NOMO-1 (cell line): ENCODE data around the gene CNFN.

Experiments used
- DNase-seq, 2 experiments: peaks; one replicate each; lab custom pipeline; 2025; ENCODE audit not compliant: unreplicated experiment in 2 of 2; lab: John Stamatoyannopoulos, UW

The CNFN gene

DNA sequence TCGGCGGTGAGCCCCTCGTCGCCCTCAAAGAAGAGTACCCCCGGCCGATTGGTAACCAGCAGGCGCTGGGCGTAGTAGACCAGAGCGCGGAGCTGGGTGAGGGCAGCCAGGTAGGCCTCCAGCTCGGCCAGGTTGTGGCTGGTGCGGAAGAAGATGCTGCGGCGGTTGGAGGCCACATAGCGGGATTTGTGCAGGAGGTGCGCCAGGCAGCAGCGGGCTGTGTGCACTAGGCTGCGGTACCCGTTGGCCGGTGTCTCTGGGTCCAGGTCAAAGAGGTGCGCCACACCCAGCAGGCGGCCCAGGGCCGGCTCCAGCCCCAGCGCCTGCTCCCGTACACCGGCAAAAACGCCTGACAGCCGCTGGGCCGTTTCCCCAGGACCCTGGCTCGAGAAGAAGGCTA is 20.3 kb upstream of the CNFN start:
- DNase-seq, result no peak

DNA sequence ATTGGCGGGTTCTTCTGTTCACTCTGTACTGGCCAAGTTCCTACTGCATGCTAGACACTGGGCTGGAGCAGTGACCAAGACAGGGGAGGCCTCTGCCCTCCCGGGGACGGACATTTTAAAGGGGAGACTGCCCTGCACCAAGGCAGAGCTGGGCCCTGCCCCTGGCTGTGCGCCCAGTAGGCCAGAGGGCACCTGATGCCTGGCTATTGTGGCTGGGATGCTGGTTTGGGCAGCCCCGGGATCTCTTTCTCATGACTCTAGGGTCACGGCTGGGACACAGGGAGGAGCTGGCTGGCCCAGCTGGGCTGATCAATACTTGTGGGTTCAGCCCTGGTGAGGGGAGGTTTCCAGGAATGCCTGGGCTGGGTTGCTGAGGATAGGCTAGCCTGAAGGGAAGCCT is 19.4 kb upstream of the CNFN start:
- no peak for DNase-seq

DNA sequence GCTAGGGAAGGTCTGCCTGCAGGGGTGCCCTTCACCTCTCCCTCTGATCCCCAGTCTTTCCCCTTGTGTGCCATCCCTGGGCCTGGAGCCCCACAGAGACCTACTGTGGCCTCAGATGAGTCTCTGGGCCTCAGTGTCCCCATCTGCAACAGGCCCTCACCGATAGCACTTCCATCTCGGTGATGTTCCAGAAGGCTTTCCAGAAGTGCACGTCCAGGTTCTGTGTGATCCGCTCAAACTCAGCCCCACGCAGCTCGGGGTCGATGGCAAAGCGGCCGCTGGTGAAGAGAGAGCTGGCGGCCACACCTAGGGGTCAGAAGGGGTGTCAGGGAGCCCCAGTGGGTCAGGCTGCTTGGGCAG is 17.7 kb upstream of the CNFN start:
- DNase-seq, result no peak

DNA sequence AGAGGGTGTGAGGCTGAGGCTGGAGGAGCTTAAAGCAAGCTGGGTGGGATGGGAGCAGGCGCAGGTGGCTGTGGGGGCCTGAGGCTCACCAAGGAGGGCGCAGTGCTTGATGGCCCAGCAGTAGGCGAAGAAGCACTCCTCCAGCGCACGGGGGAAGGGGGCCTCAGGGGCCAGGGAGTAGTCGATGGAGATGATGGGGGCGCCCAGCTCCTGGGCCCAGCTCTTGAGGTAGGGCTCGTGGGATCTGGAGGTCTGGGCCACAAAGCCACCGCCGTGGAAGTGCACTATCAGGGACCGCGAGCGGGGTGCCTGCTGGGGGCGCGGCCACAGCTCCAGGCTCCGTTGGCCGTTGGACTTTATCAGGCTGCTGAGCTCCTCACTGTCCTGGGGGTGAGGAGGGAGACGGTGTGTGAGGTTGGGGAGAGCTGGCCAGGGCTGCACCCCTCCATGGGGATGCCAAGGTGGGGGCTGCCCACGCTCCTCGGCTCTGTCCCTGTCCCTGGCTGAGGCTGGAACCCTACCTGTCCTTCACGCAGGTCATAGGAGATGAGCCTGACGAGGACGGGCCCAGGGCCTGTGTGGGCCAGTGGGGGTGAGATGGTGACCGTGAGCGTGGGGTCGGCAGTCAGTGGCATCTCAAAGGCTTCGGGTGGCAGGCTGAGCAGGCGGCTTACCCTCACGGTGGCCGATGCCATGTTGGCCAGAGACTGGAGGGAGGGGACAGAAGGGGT is 17.2 kb upstream of the CNFN start:
- no peak for DNase-seq

DNA sequence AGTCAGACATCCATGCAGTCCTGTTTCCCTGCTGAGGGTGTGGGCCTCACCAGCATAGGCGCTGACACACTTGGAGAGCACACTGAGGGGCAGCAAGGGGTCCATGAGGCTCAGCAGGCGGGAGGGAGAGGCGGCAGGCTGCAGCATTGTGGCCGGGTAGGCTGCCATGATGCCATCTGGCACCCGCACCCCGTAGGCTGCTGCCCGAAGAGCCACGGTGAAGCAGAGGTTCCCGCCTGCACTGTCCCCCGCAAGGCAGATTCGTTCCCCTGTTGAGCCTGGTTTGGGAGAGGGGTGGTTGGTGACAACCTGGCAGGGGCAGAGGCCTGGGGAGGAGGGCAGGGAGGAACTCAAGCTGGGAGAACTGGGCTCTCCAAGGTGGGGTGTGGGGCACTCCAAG is 16.0 kb upstream of the CNFN start:
- DNase-seq, result no peak

DNA sequence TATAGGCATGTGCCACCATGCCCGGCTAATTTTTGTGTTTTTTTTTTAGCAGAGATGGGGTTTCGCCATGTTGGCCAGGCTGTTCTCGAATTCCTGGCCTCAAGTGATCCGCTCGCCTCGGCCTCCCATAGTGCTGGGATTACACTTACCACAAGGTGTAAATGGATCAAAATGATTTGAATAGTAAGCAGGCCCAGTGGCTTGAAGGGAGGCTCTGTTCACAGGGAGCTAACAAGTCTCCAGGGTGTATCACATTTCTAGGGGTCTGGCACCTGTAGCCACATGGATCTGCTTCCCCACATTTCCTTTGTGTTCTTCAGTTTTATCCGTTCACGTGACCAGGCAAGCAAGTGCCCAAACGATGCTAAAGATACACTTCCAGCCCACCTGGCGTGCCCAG is 13.5 kb upstream of the CNFN start:
- no peak for DNase-seq

DNA sequence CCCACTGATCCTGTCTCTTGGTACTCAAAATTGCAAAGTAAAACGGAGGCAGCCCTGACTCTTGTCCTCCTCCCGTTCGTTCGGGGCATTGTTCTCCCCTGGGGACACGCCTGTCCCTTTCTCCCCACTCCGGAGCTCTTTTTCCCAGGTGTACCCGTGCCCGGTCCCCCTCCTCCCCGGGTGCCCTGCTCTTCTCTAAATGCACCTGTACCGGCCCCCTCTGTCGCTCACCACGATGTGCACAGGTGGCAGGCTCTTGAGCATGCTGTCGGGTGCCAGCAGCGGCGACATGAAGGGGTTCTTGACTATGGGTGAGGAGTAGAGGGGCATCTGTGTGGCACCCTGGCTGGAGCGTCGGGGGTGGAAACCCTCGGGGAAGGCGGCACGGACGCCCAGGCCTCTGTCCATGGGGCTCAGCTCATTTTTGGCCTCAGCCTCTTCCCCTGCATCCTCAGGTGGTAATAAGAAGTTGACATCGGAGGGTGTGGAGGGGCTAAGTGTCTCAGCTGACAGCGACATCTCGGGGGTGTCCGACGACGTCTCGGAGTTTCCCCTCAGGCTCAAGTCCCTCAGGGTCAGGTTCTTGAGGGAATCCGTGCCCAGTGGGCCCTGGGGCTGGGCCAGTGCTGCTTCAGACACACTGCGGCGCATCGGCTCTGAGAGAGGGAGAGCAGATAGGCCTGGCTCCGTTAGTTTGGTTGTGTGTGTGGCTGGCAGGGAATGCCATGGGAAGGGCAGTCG is 12.4 kb upstream of the CNFN start:
- DNase-seq, result no peak

DNA sequence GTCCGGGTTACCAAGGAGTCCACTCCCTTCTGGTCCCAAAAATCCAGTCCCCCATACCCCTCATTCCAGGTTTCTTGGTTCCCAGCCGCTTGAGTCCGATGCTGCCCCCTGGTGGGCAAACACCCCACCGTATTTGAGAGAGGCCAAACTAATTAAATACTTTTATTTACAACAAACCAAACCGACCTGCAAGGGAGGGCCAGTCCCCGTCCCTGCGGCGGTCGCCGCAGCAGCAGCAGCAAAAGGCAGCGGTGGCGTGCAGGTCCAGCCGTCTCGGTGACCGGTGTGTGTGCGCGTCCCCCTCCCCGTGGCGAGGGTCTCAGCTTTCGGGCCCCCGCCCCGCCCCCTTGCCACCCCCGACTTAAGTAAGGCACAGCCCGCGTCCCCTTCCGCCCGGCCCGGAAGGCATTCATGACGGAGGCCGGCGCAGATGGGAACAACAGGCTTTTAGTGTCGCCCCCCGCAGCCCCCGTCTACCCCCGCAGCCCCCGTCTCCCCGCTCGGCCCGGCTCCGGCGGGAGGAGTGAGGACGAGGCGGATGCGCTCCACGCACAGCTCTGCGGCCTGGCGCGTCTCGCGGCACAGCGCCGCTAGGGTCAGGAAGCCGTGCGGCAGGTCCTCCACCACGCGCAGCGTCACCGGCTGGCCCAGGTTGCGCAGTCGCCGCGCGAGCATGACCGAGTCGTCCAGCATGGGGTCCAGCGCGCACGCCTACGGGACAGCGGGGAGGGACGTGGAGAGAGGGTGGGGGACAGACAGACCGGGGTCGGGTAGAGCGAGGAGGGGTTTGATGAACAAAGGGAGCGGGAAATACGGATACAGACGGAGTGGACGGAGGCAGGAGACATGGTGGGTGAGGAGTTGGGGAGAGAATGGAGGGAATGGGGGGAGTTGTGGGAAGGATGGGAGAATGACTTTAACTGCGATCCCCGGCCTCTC is 11.5 kb upstream of the CNFN start:
- DNase-seq, result peak; percentile 39 to 43

DNA sequence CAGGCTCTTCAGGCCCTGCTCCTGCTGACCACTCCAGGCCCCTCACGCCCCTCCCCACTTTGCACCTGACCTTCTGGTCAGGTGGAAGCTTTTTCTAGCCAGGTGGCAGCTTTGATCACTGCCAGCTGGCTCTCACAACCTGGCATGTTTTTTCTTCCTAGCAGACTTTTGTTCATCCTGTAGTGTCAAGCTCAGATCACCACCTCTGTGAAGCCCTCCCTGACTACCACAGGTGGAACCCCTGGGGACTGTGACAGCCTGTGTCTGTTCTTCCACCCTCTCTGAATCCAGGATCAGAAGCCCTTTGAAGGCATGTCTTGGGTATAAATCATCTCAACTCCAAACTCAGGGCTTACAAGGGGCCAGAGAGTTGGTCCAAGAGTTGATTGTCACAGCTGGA is 10.3 kb upstream of the CNFN start:
- no peak for DNase-seq

DNA sequence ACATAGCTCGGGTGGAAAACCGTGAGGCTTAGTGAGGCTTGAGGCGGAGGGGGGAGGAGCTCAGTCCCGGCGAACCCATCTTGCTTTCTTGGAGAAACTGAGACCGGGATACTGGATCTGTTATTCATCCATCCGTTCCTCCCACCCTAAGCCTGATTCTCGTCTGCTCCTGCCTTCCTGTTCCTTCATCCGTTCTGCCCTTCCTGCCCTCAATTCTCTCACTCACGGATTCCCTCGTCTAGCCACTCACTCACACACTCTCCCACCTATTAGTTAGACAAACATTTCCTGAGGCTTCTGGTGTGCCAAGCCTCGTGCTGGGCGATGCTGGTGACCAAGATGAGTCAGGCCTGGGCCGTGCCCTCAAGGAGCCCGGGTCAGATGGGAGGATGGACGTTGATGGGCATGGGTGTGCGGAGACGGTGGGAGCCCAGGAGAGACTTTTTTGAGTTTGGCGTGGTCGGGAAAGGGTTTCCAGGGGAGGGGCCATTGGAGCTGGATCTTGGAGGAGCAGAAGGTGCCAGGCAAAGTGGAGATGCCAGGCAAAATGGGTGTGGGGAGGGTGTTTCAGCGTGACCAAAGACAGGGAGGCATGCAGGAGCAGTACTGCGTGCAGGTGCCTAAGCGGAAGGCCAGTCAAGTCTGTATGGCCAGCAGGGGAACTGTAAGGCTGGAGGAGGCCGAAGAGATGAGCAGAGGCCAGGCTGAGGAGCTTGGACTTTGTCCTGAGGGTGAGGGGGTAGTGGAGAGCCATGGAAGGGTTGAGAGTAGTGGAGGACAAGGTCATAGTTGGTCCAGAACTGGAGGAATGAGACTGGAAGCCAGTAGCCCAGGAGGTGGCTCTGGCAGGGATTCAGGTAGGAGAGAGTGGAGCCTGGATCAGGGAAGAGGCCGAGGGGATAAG is 7.4 kb upstream of the CNFN start:
- DNase-seq, result peak in 1 of 2 experiments; percentile 47

DNA sequence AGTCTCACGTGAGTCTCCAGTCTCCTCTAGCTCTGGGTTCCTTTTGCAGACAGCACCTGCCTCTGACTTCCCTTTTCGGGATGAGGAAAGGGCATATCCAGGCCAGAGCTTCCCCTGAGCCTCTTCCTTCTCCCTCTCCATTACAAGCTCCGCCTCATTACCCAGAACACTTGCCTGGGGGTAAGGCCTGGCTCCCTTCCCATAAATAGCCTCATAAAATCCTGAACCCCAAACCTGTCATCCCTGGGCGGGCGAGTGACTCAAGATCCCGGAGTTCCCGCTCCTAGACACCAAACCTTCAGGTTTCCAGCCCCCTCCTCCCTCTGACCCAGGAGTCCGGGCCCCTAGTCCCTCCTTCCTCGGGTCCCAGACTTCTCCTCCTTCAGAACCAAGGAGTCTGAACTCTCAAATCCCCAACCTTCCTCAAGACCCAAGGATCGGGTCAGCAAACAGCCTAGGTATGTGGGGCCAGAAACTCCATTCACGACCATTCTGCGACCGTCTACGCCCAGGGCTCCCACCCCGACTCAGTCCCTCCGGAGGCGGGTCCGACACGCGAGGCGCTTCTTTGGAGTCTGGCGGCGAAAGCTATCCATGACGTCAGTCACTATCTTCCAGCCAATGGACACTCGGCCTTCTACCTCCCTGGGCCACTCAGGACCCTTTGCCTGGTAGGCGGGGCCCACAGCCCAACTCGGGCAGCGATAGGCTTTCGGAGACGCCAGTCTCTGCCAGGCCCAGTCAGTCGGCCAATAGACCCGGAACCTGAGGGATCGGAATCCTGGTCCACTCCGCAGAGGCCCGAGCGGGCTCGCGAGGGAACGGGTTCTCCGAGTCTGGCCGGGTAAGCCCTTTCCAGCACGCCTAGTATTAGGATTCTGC is 6.5 kb upstream of the CNFN start:
- DNase-seq, result peak; percentile 96 to 98

DNA sequence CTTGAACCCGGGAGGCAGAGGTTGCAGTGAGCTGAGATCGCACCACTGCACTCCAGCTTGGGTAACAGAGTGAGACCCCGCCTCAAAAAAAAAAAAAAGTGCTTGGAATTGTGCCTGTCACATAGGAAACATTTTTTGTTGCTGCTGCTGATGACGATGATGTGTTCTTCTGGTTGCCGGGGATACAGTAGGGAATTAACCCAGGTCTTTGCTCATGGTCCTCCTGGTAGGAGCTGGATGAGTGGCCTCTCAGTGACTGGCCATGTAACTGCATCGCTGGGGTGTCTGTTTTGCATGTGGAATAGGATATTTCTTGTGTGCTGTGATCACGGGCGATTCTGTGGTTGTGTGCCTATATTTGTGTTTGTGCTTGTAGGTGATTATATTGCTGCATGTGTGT is 4.7 kb upstream of the CNFN start:
- no peak for DNase-seq

DNA sequence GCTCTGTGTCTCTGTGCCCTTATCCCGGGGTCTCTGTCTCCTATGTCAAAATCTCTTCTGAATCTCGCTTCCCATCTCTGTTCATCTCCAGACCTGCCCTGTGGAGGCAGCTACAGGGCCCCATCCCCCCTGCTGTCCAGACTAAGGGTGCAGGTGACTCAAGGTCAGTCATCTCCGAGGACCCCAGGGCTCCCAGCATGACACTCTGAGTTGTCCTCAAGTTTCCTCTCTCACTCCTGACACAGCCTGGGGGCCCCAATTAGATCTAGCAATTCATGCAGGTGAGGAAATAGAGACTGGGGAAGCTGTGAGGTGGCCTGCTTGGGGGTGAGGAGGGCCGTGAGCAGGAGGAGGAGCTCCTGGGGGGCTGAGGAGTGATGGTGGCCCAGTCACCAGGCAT is 2.1 kb upstream of the CNFN start:
- no peak for DNase-seq

DNA sequence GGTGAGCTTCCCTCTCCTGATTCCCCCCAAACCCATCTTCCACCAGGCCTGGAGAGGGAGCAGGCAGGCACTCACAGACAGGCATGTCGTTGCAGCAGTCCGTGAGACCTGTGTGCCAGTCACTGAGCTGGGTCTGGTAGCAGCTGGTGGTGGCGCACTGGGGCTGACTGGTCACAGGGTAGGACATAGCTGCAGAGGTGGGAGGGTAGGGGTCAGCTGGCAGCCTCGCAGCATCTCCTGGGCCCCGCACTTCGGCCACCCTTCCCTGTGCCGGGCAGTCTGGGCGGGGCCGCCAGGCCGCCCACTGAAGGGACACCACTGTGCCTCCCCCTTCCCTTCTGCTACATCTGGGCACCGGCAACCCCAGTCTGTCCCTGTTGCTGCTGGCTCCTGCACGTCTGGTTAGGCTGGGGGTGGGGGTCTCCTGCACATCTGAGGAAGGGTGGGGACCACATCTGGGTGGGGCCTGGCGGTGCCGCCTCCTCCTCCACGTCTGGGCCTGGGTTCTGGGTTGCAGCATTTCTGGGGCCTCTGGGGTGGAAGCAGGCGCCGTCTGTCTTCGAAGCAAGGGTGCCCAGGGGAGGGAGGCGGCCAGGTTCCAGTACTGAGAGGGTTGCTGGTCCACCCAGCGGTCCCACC is 1.1 kb downstream of the CNFN start:
- DNase-seq, result no peak

DNA sequence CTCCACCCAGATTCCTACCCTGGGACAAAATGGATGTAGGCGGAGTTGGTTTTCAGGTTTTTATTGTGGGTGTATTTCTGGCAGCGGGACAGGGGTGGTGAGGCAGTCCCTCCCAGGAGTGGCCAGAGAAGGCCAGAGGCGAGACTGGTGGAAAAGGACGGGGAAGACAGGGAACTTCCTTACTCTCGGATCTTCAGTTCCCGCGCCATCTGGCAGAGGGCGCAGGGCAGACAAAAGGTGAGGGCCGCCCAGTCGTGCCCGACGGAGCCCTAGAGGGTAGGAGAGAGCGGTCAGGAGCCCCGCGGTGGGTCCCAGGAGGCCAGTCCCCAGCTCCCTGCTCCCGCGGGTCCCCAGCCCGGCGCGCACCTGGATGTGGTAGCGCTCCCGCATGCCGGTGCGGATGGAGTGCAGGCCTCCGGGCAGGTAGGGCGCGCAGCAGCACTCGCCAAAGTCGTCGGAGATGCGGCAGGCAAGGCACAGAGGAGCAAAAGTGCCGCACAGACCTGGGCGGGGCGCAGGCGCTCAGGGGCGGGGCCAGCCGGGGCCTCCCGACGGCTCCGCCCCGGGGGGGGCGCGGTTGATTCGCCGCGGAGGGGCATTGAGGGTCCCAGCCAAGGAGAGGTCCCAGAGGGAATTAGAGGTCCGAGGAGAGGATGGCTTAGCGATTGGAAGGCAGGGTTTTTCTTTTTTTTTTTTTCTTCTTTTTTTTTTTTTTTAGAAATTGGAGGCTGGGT is 3.0 kb downstream of the CNFN start:
- peak; percentile 65 to 76 for DNase-seq

DNA sequence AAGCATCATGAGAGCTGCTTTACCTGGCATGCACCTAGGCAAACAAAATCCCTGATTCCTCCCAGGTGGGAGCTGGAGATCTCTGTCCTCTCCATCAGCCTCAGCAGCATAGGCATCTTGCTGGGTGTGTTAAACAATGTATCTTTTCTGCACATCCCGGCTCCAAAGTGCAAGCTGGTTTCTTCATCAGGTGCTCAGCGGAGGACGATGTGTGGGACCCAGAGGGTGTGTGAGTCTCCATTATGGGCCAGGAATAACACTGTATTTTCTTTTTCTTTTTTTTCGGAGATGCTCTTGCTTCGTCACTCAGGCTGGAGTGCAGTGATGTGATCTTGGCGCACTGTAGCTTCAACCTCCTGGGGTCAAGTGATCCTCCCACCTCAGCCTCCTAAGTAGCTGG is 9.9 kb downstream of the CNFN start:
- DNase-seq, result no peak

DNA sequence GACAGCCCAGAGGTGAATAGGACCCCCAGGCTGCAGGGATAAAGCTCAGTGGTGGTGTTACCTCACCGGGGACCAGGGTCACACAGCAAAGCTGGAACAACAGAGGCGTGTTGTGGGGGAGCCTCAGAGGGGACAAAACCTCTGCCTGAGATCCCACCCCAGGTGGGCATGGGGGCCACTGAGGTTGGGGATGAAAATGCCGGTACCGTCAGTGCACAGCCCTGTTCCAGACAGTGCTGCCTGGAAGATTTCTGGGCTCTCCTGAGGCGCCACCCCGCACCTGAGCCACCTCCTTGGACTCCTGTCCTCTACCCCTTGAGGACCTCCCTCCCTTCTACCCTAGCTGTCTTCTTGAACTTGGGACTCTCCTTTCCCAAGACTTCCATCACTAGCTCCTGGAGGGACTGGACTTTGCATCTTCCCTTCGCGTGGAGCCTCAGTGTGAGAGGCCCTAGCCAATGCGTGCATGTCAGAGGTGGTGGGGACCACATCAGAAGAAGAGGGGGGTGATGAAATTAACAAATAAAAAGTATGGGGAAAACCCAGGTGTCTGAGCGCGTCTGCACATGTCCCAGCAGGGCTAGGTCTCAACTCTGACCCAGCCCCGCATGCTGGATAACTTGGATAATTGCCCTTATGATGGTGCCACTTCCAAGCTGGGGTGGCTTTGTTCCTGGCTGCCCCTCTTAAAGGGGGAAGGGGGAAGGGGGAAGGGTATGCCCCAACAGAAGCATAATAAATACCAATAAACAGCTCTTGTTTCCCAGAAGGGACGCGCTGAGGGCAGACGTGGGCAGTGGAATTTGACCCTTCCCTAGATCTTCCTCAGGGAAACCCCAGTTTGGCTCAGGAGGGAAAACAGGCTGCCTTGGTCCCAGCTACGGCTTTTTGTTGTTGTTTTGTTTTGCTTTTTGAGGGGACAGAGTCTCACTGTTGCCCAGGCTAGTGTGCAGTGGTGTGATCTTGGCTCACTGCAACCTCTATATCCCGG is 11.6 kb downstream of the CNFN start:
- DNase-seq, result no peak
